Sigmoid colon (tissue), 3 donors: ENCODE data around the gene SCAMP1.

Source experiments
- POLR2A ChIP-seq, 2 donors: fragments of 450-650 bp; IDR thresholded peaks; one replicate each; pipeline ENCODE4 v1.6.1; 2016; ENCODE audit warnings: antibody characterized with exemption in 2 of 2, mild to moderate bottlenecking in 2 of 2, moderate library complexity in 2 of 2
- TF ChIP-seq, protein P1 (sequence below), 4 experiments: fragments of 450-650 bp in 3 of 4; fragments of 200-600 bp in 1 of 4; IDR thresholded peaks; one replicate each; pipeline ENCODE4 v1.5.1; 2016 to 2019; ENCODE audit warnings: antibody characterized with exemption in 4 of 4, mild to moderate bottlenecking in 3 of 4, moderate library complexity in 2 of 4

- TF ChIP-seq, protein P1, sequence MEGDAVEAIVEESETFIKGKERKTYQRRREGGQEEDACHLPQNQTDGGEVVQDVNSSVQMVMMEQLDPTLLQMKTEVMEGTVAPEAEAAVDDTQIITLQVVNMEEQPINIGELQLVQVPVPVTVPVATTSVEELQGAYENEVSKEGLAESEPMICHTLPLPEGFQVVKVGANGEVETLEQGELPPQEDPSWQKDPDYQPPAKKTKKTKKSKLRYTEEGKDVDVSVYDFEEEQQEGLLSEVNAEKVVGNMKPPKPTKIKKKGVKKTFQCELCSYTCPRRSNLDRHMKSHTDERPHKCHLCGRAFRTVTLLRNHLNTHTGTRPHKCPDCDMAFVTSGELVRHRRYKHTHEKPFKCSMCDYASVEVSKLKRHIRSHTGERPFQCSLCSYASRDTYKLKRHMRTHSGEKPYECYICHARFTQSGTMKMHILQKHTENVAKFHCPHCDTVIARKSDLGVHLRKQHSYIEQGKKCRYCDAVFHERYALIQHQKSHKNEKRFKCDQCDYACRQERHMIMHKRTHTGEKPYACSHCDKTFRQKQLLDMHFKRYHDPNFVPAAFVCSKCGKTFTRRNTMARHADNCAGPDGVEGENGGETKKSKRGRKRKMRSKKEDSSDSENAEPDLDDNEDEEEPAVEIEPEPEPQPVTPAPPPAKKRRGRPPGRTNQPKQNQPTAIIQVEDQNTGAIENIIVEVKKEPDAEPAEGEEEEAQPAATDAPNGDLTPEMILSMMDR (IDR thresholded peaks at IDR 0.05), result no peak
- no peak for TF ChIP-seq POLR2A (IDR thresholded peaks at IDR 0.05)
These were observed 106.7 kb downstream of the SCAMP1 start for GRCh38 chr5:78467140-78467539.
